ENCODE data around the gene COLEC12.

COLEC12 gene

DNA sequence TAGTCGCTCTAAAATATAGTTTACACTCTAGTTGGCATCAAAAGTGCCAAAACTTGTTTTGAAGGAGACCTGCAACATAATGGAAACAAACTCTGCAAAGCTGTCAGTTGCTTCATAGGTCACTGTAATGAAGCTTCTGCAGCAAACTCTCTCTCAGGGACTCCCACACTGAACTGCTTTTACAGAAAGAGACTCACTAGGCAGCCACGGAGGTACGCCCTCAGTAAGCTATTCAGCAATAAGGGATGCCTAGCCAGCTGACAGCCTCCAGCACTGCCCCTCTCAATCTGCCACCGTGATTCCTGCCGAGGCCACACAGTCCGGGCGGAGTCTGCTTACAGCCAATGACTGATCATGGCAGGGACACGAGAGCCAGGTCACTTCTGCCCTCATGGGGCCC, 51.1 kb downstream of the COLEC12 start:
- H3K4me3 ChIP-seq (ENCODE audit: control insufficient read depth, low read depth, low read length), result no peak overlapping the region
- TF ChIP-seq, protein P1, sequence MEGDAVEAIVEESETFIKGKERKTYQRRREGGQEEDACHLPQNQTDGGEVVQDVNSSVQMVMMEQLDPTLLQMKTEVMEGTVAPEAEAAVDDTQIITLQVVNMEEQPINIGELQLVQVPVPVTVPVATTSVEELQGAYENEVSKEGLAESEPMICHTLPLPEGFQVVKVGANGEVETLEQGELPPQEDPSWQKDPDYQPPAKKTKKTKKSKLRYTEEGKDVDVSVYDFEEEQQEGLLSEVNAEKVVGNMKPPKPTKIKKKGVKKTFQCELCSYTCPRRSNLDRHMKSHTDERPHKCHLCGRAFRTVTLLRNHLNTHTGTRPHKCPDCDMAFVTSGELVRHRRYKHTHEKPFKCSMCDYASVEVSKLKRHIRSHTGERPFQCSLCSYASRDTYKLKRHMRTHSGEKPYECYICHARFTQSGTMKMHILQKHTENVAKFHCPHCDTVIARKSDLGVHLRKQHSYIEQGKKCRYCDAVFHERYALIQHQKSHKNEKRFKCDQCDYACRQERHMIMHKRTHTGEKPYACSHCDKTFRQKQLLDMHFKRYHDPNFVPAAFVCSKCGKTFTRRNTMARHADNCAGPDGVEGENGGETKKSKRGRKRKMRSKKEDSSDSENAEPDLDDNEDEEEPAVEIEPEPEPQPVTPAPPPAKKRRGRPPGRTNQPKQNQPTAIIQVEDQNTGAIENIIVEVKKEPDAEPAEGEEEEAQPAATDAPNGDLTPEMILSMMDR (conservative IDR thresholded peaks at IDR 0.05; ENCODE audit: control insufficient read depth, insufficient read depth, low read depth, low read length), result no peak
- DNase-seq (ENCODE audit: low read depth), result no peak

DNA sequence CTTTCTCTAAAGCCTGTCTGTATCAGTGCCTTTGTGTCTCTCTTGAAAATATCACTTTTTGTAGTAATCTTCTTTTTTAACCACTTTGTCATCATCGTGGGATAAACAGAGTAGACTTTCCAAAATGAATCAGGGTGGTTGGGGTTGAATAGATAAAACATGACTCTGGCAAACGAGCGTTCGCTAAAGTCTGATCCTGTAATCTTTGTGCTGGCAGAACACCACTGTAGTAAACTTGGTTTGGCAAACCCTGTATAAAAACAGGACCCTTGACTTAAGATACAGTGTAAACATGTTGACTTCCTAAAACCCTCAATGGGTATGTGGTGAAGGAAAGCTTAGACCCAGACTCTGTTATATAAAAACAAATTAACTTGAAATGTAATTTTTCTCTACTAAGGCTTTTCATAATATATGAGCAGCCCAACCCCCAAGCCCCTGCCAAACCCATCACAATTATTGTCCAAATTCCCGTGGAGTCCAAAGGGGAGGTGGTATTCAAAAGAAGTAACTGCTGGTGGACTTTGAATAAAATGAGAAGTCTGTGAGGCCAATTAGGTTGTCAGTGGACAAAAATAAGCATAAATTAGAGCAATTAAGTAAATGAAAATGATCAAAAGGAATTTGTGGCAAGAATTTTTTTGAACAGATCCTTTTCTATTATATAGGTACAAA, 52.2 kb downstream of the COLEC12 start:
- DNase-seq (ENCODE audit: low read depth), result peak; percentile 50
- TF ChIP-seq, protein P1 (conservative IDR thresholded peaks at IDR 0.05; ENCODE audit: control insufficient read depth, insufficient read depth, low read depth, low read length), result no peak
- no peak overlapping the region for H3K4me3 ChIP-seq (ENCODE audit: control insufficient read depth, low read depth, low read length)

DNA sequence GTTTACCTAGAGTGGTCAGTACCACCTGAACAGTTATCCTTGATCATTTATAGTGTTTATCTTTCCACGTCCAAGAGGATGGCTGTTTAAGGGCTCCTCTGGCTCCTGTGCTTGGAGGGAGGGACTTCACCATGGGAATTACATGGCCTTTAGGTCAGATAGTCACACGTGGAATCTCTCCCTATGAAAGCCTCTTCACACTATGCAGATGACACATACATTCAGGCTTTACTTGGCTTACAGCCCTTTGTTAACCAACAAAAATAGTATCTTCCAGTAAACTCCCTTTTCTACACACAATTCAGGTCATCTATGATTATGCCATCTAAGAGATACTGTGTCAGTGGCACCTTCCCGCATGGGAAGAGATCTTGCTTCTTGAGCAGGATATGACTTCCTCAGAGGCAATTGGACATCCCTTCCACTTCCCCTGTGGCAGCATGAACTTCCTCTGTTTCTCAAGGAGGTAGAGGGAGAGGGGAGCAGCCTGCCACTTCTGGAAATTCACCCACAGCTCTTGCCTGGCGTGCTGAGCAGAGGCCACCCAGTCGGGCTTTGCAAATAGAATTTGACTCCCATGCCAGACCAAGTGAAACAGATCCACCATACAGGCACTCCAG, 53.5 kb downstream of the COLEC12 start:
- TF ChIP-seq, protein P1 (conservative IDR thresholded peaks at IDR 0.05; ENCODE audit: control insufficient read depth, insufficient read depth, low read depth, low read length), result no peak
- DNase-seq (ENCODE audit: low read depth), result peak; percentile 92

DNA sequence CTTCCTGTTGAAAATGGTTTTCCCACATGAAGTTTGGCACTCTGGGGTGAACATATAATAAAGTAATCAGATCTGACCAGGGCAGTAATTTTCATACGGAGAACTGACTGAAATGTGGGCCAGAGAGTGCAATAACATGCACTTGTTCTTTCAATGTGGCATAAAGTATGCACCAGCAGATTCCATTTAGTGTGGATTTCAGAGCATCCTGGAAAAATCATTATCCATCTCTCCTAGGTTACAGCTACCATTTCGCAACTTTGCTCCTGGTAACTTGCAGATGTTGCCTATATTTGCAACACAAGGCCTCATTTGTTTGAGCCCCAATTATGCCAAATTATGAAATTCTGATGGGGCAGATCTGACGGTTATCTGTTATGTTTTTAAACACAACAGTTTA, 55.4 kb downstream of the COLEC12 start:
- DNase-seq (ENCODE audit: low read depth), result no peak
- TF ChIP-seq, protein P1 (conservative IDR thresholded peaks at IDR 0.05; ENCODE audit: control insufficient read depth, insufficient read depth, low read depth, low read length), result no peak
- H3K4me3 ChIP-seq (ENCODE audit: control insufficient read depth, low read depth, low read length), result no peak overlapping the region

More for the DNA sequence above, 53.5 kb downstream of the COLEC12 start:
- no peak overlapping the region for H3K4me3 ChIP-seq (ENCODE audit: control insufficient read depth, low read depth, low read length)

DNA sequence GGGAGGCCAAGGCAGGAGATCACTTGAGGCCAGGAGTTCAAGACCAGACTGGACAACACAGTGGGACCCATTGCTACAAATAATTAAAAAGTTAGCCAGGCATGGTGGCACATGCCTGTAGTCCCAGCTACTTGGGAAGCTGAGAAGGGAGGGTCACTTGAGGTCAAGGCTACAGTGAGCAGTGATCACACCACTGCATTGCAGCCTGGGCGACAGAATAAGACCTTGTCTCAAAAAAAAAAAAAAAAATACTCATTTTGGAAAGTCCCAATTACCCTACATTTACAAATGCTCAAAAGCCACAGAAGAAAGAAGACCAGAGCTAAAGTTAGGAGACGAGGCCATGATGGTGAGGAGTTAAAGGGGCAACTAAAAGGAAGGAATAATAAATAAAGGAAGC, 61.9 kb downstream of the COLEC12 start:
- no peak overlapping the region for H3K4me3 ChIP-seq (ENCODE audit: control insufficient read depth, low read depth, low read length)
- TF ChIP-seq, protein P1 (conservative IDR thresholded peaks at IDR 0.05; ENCODE audit: control insufficient read depth, insufficient read depth, low read depth, low read length), result no peak
- DNase-seq (ENCODE audit: low read depth), result no peak

DNA sequence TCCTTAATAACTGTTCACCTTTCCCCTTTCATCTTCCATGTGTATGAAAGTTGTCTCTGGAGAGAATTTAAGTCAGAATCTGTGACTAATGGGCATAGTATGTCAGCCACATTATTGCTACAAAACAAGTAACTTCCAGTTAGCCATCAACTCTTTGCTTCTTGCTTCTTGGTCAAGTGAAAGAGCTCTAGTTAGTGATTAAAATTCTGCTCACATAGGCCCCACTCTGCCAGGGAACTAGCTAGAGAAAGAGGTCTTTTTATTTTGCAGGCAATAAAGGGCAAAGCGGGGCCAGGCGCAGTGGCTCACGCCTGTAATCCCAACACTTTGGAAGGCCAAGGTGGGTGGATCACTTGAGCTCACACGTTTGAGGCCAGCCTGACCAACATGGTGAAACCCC, 64.6 kb downstream of the COLEC12 start:
- DNase-seq (ENCODE audit: low read depth), result peak; percentile 58
- H3K4me3 ChIP-seq (ENCODE audit: control insufficient read depth, low read depth, low read length), result no peak overlapping the region
- TF ChIP-seq, protein P1 (conservative IDR thresholded peaks at IDR 0.05; ENCODE audit: control insufficient read depth, insufficient read depth, low read depth, low read length), result no peak

Data from fibroblast of mammary gland (primary cell).